Skeletal muscle satellite cell (primary cell): ENCODE measurements around the gene CCDC175.

Source experiments
- H3K27me3 ChIP-seq: 2 replicates; pipeline ENCODE4 v1.7.0; 2013; ENCODE audit warnings: low read length; ENCODE audit not compliant: control insufficient read depth, insufficient read depth
- H3K36me3 ChIP-seq: 2 replicates; pipeline ENCODE4 v1.7.0; 2013; ENCODE audit warnings: mild to moderate bottlenecking, control low read depth, low read length; ENCODE audit not compliant: insufficient read depth
- H3K4me1 ChIP-seq: 2 replicates; pipeline ENCODE4 v1.7.0; 2013; ENCODE audit warnings: low read length; ENCODE audit not compliant: control insufficient read depth, insufficient read depth
- H3K4me2 ChIP-seq: 2 replicates; pipeline ENCODE4 v1.7.0; 2013; ENCODE audit warnings: mild to moderate bottlenecking, low read length
- H3K4me3 ChIP-seq: 2 replicates; pipeline ENCODE4 v1.7.0; 2013; ENCODE audit warnings: low read length
- H3K9ac ChIP-seq: 2 replicates; pipeline ENCODE4 v1.7.0; 2013; ENCODE audit warnings: mild to moderate bottlenecking, low read depth, low read length, moderate library complexity
- H3K9me3 ChIP-seq: replicated peaks from 2 replicates; pipeline ENCODE4 v1.7.0; 2013; ENCODE audit warnings: mild to moderate bottlenecking, control low read depth, low read length

Gene CCDC175

DNA sequence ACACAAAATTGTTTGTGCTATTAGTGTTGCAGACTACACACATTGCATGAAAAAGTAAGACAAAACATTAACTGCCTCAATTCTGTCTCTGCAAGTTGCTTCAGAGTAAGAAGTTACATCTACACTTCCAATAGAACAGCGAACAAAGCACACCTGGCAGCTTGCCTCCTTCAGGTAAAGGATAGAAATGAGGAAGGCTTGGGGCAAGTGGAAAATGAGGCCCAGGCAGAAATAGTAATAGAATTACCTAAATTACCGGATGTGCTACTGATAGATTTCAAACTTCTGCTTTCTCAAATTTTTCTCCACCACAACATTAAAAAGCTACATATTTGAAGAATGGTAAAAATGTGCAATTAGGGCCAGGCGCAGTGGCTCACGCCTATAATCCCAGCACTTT, 37.7 kb downstream of the CCDC175 start:
- Histone ChIP-seq H3K9ac (no peak overlapping the region), H3K4me3 (no peak overlapping the region), H3K4me1 (peaks cover 6% of the 10 kb centered on the region), H3K27me3 (no peaks in the 10 kb centered on the region), H3K9me3 (no peaks in the 10 kb centered on the region), H3K36me3 (no peaks in the 10 kb centered on the region), H3K4me2 (no peak overlapping the region)

DNA sequence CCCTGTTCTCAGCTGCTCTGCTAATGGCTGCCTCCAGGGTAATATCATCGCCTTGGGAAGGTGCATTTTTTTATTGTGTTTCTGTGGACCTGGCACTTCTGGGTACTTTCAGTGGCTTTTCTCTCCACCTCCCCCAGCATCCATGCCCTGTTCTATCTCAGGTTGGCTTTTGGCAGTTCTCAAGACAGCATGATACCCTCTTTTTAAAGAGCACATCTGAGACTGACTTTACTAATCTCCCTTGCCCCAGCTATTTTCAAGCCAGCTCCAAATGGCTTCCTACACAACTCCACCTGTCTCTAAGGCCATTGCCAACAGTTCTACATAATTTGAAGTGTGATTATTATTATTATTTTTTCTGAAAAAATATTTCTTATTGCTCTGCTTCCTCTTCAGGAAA, 39.1 kb downstream of the CCDC175 start:
- Histone ChIP-seq H3K27me3 (no peaks in the 10 kb centered on the region), H3K9ac (no peak overlapping the region), H3K4me1 (peaks cover 6% of the 10 kb centered on the region), H3K4me3 (no peak overlapping the region), H3K4me2 (no peak overlapping the region), H3K9me3 (no peaks in the 10 kb centered on the region), H3K36me3 (no peaks in the 10 kb centered on the region)

DNA sequence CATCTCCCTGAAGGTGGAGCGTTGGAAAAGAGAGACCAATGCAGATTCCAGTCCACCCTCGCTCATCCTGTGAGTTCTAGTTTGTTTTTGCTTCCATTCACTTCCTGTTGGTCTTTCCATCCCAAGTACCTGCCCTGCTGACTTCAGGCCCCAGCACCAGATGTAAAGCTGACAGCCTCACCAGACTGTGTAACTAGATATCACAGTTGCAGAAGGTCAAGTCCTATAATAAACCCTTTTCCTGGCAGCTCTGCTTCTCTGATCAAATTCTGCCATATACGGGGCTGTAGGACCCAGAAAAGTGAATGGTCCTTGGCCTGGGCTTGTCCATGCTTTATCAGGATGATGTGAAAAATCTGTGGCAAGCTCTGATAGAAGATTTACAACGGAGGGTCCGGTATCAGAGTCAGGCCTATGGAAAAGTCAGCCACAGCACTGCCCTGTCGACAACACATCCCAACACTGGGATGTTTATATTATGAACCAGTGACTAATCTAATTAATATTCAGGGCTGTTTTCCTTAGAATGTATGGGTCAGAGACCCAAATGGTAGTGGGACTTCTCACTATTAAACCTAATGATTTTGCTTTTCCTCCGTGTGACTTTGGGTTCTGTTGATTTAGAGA, 42.1 kb downstream of the CCDC175 start:
- Histone ChIP-seq H3K9me3 (no peaks in the 10 kb centered on the region), H3K4me1 (peaks cover 6% of the 10 kb centered on the region), H3K36me3 (no peaks in the 10 kb centered on the region), H3K4me3 (no peak overlapping the region), H3K27me3 (no peaks in the 10 kb centered on the region), H3K4me2 (no peak overlapping the region), H3K9ac (no peak overlapping the region)

DNA sequence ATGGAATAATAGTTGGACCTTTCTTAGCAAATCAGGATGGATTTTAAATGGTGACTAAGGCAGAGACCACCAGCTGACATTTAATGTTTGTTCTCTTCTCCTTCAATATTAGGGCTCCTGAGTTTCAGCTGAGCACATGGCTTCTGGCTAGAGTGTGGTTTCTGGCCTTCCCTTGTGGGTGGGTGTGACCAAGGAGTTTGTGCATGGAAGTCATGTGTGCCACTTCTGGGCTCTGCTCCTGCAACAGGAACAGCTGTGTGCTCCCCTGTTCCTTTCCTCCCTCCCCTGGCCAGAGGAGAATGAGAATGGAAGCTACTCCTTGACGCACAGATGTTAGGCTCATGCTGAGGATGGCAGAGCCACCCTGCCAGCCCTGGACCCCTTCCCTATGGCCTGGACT, 44.2 kb downstream of the CCDC175 start:
- Histone ChIP-seq H3K36me3 (no peaks in the 10 kb centered on the region), H3K27me3 (no peaks in the 10 kb centered on the region), H3K9ac (no peak overlapping the region), H3K4me3 (no peak overlapping the region), H3K4me1 (peaks cover 6% of the 10 kb centered on the region), H3K4me2 (no peak overlapping the region), H3K9me3 (no peaks in the 10 kb centered on the region)

DNA sequence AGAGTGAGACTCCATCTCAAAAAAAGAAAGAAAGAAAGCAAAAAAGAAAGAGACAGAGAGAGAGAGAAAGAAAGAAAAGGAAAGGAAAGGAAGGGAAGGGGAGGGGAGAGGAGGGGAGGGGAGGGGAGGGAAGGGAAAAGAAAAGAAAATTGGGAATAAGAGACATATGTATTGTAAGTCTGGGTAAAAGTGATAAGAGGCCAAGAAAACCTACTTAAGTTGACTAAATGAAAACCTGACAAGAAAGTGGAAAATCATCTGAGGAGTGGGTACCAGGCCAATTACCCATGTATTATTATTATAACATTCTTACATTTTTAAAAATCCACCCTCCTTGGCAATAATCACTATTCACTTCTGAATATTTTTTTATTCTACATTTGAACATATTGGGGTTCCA, 46.3 kb downstream of the CCDC175 start:
- Histone ChIP-seq H3K4me3 (no peak overlapping the region), H3K36me3 (no peaks in the 10 kb centered on the region), H3K9ac (no peak overlapping the region), H3K27me3 (no peaks in the 10 kb centered on the region), H3K4me2 (no peak overlapping the region), H3K9me3 (no peaks in the 10 kb centered on the region), H3K4me1 (peaks cover 6% of the 10 kb centered on the region)

DNA sequence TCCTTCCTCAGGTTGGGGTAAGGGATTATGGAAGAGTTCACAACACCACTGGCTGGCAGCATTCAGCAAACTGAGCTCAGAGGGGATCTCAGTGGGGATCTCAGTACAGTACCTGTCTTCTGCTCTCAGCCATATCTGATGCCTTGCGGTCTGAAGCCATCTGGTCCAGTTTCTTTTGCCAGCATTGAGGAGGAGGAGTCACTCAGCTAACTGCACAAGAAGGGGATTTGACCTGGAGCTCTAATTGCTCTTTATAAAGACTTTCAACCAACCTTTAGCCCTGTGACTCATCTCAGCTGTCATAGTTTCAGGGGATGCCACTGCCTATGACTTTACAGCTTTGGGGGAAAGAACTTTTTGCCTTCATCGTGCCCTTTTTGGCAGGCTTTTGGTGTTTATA, 47.4 kb downstream of the CCDC175 start:
- Histone ChIP-seq H3K4me1 (no peaks in the 10 kb centered on the region), H3K36me3 (no peaks in the 10 kb centered on the region), H3K27me3 (peaks cover 7% of the 10 kb centered on the region), H3K4me3 (no peak overlapping the region), H3K4me2 (no peak overlapping the region), H3K9ac (no peak overlapping the region), H3K9me3 (no peaks in the 10 kb centered on the region)

DNA sequence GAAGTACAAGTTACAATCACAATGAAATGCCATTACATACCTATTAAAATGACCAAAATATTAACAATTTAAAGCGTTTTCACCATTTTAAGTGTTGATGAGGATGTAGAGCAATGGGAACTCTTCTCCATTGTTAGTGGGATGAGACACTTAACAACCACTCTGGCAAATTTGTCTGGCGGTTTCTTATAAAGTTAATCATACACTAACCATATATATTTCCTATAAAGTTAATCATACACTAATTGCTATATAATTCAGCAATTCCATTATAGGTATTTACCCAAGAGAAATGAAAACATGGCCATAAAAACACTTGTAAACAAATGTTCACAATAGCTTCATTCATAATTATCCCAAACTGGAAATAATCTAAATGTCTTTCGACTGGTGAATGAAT, 56.4 kb downstream of the CCDC175 start:
- Histone ChIP-seq H3K4me3 (no peak overlapping the region), H3K36me3 (no peaks in the 10 kb centered on the region), H3K4me2 (no peak overlapping the region), H3K4me1 (no peaks in the 10 kb centered on the region), H3K27me3 (peaks cover 10% of the 10 kb centered on the region), H3K9ac (no peak overlapping the region), H3K9me3 (no peaks in the 10 kb centered on the region)

DNA sequence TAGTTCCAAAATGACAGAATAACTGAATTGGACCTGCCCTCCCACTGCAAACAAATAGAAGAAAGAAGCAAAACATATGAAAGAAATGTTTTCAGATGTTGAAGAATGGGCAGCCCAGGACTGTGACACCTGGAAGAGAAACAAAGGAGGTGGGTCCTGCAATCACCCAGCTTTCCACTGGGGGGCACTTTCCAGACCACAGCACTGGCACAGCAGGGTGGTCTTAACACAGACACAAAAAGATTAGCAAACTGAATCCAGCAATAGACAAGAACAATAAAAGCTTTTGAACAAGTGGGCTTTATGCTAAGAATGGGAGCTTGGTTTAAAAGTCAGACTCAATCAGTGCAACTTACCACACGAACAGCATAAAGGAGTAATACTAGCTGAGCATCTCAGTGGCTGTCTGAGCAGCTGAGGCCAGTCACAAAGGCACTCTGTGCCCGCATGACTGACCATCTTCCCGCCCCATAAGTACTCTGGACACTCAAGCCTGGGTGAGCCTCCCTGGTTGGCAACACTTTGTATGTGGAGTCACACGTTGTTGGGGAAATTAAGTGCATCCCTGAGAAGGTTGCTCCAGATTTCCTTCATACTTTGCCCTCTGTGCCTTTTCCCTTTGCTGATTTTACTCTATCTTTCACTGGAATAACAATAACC, 64.6 kb downstream of the CCDC175 start:
- Histone ChIP-seq H3K27me3 (no peaks in the 10 kb centered on the region), H3K4me1 (no peaks in the 10 kb centered on the region), H3K9ac (no peak overlapping the region), H3K4me3 (no peak overlapping the region), H3K36me3 (no peaks in the 10 kb centered on the region), H3K9me3 (no peaks in the 10 kb centered on the region), H3K4me2 (no peak overlapping the region)

DNA sequence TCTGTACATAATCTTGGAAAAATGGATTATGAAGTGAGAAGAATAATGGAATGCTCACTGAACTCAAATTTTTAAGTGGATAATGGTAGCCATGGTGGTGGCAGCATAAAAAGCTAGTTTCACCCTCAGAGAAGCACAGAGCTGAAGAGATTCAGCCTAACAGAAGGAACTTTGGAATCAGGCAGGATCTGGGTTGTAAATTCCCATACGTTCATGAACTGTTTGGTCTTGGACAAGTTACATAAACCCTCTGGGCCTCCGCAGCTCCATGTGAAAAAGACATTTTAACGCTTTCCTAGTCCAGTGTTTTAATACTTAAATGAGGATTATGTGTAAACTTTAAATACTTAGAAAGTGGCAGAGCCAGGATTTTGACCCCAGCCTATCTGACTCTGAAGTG, 65.6 kb downstream of the CCDC175 start:
- Histone ChIP-seq H3K4me1 (no peaks in the 10 kb centered on the region), H3K4me2 (no peak overlapping the region), H3K4me3 (no peak overlapping the region), H3K36me3 (no peaks in the 10 kb centered on the region), H3K9me3 (no peaks in the 10 kb centered on the region), H3K27me3 (no peaks in the 10 kb centered on the region), H3K9ac (no peak overlapping the region)

DNA sequence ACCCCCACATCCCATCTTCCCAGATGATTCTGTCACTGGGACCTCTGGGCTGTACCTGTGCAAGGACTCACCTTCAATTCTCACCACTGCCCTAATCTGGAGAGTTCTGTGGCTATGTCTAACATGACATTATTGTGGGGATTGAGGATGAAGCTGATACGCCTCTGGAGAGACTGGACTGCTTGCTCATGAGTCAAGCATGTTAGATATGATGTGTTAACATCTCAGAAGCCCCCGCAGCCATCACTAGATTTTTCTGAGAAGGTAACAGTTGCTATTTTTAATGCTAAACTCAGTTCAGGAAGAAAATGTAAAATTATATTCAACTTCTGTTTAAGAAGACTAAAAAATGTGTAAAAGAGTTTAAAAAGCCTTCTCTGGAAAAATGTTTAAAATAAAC, 66.6 kb downstream of the CCDC175 start:
- H3K27me3 ChIP-seq, result no peaks in the 10 kb centered on the region
- no peaks in the 10 kb centered on the region for H3K36me3 ChIP-seq
- H3K4me2 ChIP-seq, result no peak overlapping the region
- H3K9me3 ChIP-seq, result no peaks in the 10 kb centered on the region
- no peaks in the 10 kb centered on the region for H3K4me1 ChIP-seq
- no peak overlapping the region for H3K4me3 ChIP-seq
- H3K9ac ChIP-seq, result no peak overlapping the region

DNA sequence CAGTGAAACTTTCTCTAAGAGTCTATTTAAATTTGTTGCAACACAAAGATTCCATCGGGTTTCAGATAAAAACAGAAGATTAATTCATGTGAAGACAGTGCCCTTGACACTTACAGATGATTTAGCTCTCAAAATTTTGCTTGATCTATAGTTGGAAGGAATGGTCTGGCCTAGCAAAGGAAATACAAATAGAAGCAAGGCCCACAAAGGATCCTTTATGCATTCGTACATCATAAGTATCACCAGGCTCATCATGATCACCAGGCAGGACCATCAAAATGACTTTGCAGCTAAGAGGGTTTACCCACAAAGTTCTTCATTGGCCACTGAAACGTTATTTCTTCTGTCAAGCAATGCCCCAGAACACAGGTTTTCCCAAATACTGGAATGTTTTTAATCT, 67.5 kb downstream of the CCDC175 start:
- no peaks in the 10 kb centered on the region for H3K27me3 ChIP-seq

DNA sequence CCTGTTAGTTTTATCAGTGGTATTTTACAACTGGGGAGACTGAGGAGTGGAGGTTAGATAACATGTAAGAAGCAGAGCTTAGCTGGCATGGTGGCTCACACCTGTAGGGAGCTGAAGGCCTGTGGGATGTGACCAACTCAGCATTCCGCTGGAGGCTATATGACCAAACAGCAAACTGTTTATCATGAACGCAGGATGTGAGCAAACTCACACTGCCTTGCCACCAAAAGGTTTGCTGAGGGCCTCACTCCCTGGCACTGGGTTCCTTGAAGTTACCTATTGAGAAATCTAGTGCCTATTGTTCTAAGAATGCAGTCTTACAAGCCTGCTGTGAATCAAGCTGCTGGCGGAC, 68.9 kb downstream of the CCDC175 start:
- Histone ChIP-seq H3K4me1 (no peaks in the 10 kb centered on the region), H3K36me3 (peaks cover 11% of the 10 kb centered on the region), H3K4me2 (no peak overlapping the region), H3K4me3 (no peak overlapping the region), H3K9ac (no peak overlapping the region), H3K9me3 (no peaks in the 10 kb centered on the region), H3K27me3 (no peaks in the 10 kb centered on the region)

More for the DNA sequence above, 67.5 kb downstream of the CCDC175 start:
- H3K4me1 ChIP-seq, result no peaks in the 10 kb centered on the region
- peaks cover 2% of the 10 kb centered on the region for H3K36me3 ChIP-seq
- no peak overlapping the region for H3K9ac ChIP-seq
- H3K4me3 ChIP-seq, result no peak overlapping the region
- H3K9me3 ChIP-seq, result no peaks in the 10 kb centered on the region
- no peak overlapping the region for H3K4me2 ChIP-seq
